Measurements from ENCODE around the gene YRDC.

The YRDC gene

GRCh38 chr1:37765916-37766664 lies 41.9 kb downstream of the YRDC start:
- DNase-seq (ENCODE audit: low spot score) = no peak

- no peak for DNase-seq (ENCODE audit: low spot score)
Measured at GRCh38 chr1:37764888-37765441, 43.0 kb downstream of the YRDC start, which contains the start of gene EPHA10. TSS of gene EPHA10 (minus strand) at chr1:37765120. CDS start at chr1:37765066, 54 bp downstream.

- DNase-seq (ENCODE audit: low spot score) = peak; percentile 34
Measured at GRCh38 chr1:37764414-37764825, 43.6 kb downstream of the YRDC start.

GRCh38 chr1:37763791-37764413 lies 44.1 kb downstream of the YRDC start:
- DNase-seq (ENCODE audit: low spot score) = no peak

GRCh38 chr1:37762516-37762915 lies 45.5 kb downstream of the YRDC start:
- no peak for DNase-seq (ENCODE audit: low spot score)

- DNase-seq (ENCODE audit: low spot score) = no peak
Measured at GRCh38 chr1:37761416-37762095, 46.5 kb downstream of the YRDC start.

GRCh38 chr1:37759451-37759850 lies 48.6 kb downstream of the YRDC start:
- DNase-seq (ENCODE audit: low spot score) = no peak

- no peak for DNase-seq (ENCODE audit: low spot score)
Measured at GRCh38 chr1:37755951-37756560, 52.0 kb downstream of the YRDC start.

GRCh38 chr1:37755290-37755689 lies 52.7 kb downstream of the YRDC start:
- DNase-seq (ENCODE audit: low spot score) = no peak

- DNase-seq (ENCODE audit: low spot score) = no peak
Measured at GRCh38 chr1:37753473-37754321, 54.3 kb downstream of the YRDC start.
